Breast epithelium (tissue), 4 donors: Measurements from ENCODE around the gene FAM217A. TPM values are rescaled to one million over a fixed set of nuclear protein-coding genes. Genes with fewer than 3 reads are reported as not detected.

Source experiments
- DNase-seq, 2 donors: peaks; one replicate each; pipeline ENCODE4 v3.0.0-alpha.2; 2019; ENCODE audit warnings: low spot score in 2 of 2
- H3K27ac ChIP-seq, 2 donors: fragments of 200-600 bp; sonication (generic) in 1 of 2; one replicate each; pipeline ENCODE4 v1.5.1; 2016 to 2019; ENCODE audit warnings: mild to moderate bottlenecking in 1 of 2
- H3K27me3 ChIP-seq, 2 donors: fragments of 200-600 bp; sonication (generic) in 1 of 2; one replicate each; pipeline versions ENCODE4 v1.5.1 to v1.6.0; 2017 to 2019; ENCODE audit warnings: control low read depth in 1 of 2, mild to moderate bottlenecking in 1 of 2
- H3K36me3 ChIP-seq: fragments of 200-600 bp; one replicate; pipeline ENCODE4 v1.5.1; 2019
- H3K4me1 ChIP-seq, 2 donors: fragments of 200-600 bp; sonication (generic); one replicate each; pipeline ENCODE4 v1.5.1; 2016 to 2019; ENCODE audit warnings: control low read depth in 1 of 2
- H3K4me3 ChIP-seq, 3 donors: fragments of 200-600 bp; sonication (generic); 1 replicate in 2 of 3; 2 replicates in 1 of 3; pipeline ENCODE4 v1.5.1; 2016 to 2019; ENCODE audit warnings: mild to moderate bottlenecking in 3 of 3, moderate library complexity in 2 of 3
- H3K9me3 ChIP-seq, 2 donors: fragments of 200-600 bp; sonication (generic) in 1 of 2; one replicate each; pipeline ENCODE4 v1.5.1; 2016 to 2019; ENCODE audit warnings: control low read depth in 1 of 2
- CTCF ChIP-seq, 3 donors: fragments of 450-650 bp; IDR thresholded peaks; one replicate each; pipeline ENCODE4 v1.5.1; 2016 to 2017; ENCODE audit warnings: antibody characterized with exemption in 3 of 3, mild to moderate bottlenecking in 3 of 3, moderate library complexity in 3 of 3
- POLR2A ChIP-seq: fragments of 450-650 bp; IDR thresholded peaks from one replicate; pipeline ENCODE4 v1.6.1; 2016; ENCODE audit warnings: antibody characterized with exemption, mild to moderate bottlenecking, moderate library complexity
- POLR2AphosphoS5 ChIP-seq, 3 donors: sonication (generic); formaldehyde crosslinking; IDR thresholded peaks; one replicate each; pipeline ENCODE4 v1.6.1; 2017; ENCODE audit warnings: antibody characterized with exemption in 3 of 3
- intact Hi-C: fragments of 100-400 bp; cut with DNase I; formaldehyde crosslinking; loops from one replicate; pipeline ENCODE4 v1.15.1; 2023; ENCODE audit warnings: low total_unique reads
- total RNA-seq, 3 donors: library from RNA; depleted of rRNA; stranded (reverse); fragments of >200 nt; gene quantifications; one replicate each; pipeline ENCODE4 v1.1.0, GENCODE V29; 2016

The FAM217A gene
- total RNA-seq, 3 donors from 2014 or later, result not detected

GRCh38 chr6:4023240-4023639, 55.7 kb downstream of the FAM217A start:
- Histone ChIP-seq H3K4me1 (peaks cover 0 to 22% of the 10 kb centered on the region in 2 donors), H3K4me3 (peak overlapping the region in 2 of 3 donors; percentile 70 to 84), H3K9me3 (no peaks in the 10 kb centered on the region), H3K27me3 (no peaks in the 10 kb centered on the region), H3K27ac (peak overlapping the region in 1 of 2 donors; percentile 98), H3K36me3 (no peaks in the 10 kb centered on the region)
- TF ChIP-seq POLR2A, result no peak
- no peak for TF ChIP-seq POLR2AphosphoS5 (IDR thresholded peaks at IDR 0.05)
- no peak for TF ChIP-seq CTCF (IDR thresholded peaks at IDR 0.05)
- intact Hi-C loops, result no loop called here
- no peak for DNase-seq

GRCh38 chr6:4021854-4022695, 56.9 kb downstream of the FAM217A start:
- intact Hi-C loops, result no loop called here
- H3K36me3 ChIP-seq, result no peaks in the 10 kb centered on the region

GRCh38 chr6:4021133-4021853, 57.6 kb downstream of the FAM217A start:
- Histone ChIP-seq H3K27ac (peak overlapping the region; percentile 98 to 99), H3K36me3 (no peaks in the 10 kb centered on the region), H3K4me3 (peak overlapping the region; percentile 70 to 86 (median 84)), H3K9me3 (no peaks in the 10 kb centered on the region), H3K4me1 (peaks cover 0 to 22% of the 10 kb centered on the region in 2 donors), H3K27me3 (no peaks in the 10 kb centered on the region)
- DNase-seq, result peak; percentile 93 to 94
- intact Hi-C loops, result no loop called here
- TF ChIP-seq CTCF (IDR thresholded peaks at IDR 0.05), result peak in 2 of 3 donors; percentile 25 to 44
- peak; percentile 75 to 88 (median 77) for TF ChIP-seq POLR2AphosphoS5 (IDR thresholded peaks at IDR 0.05)
- peak; percentile 63 for TF ChIP-seq POLR2A

More at GRCh38 chr6:4021854-4022695, 56.9 kb downstream of the FAM217A start:
- TF ChIP-seq POLR2AphosphoS5 (IDR thresholded peaks at IDR 0.05) (no peak), CTCF (IDR thresholded peaks at IDR 0.05) (no peak), POLR2A (no peak)
- Histone ChIP-seq H3K9me3 (no peaks in the 10 kb centered on the region), H3K4me1 (peaks cover 0 to 22% of the 10 kb centered on the region in 2 donors), H3K27me3 (no peaks in the 10 kb centered on the region), H3K4me3 (peak overlapping the region; percentile 70 to 86 (median 84)), H3K27ac (peak overlapping the region; percentile 98 to 99)
- no peak for DNase-seq

GRCh38 chr6:4020822-4021132, 58.2 kb downstream of the FAM217A start:
- Histone ChIP-seq H3K27me3 (no peaks in the 10 kb centered on the region), H3K27ac (peak overlapping the region; percentile 98 to 99), H3K9me3 (no peaks in the 10 kb centered on the region), H3K4me3 (peak overlapping the region; percentile 70 to 86 (median 84)), H3K36me3 (no peaks in the 10 kb centered on the region), H3K4me1 (peaks cover 0 to 22% of the 10 kb centered on the region in 2 donors)
- no peak for DNase-seq
- TF ChIP-seq CTCF (IDR thresholded peaks at IDR 0.05) (no peak), POLR2A (no peak), POLR2AphosphoS5 (IDR thresholded peaks at IDR 0.05) (no peak)
- intact Hi-C loops, result no loop called here

GRCh38 chr6:4018924-4019236, 60.1 kb downstream of the FAM217A start:
- Histone ChIP-seq H3K4me1 (peaks cover 0 to 19% of the 10 kb centered on the region in 2 donors), H3K4me3 (peak overlapping the region; percentile 70 to 91 (median 89)), H3K27ac (peak overlapping the region; percentile 99), H3K36me3 (no peaks in the 10 kb centered on the region), H3K27me3 (no peaks in the 10 kb centered on the region), H3K9me3 (no peaks in the 10 kb centered on the region)
- DNase-seq, result no peak
- intact Hi-C loops, result no loop called here
- TF ChIP-seq CTCF (IDR thresholded peaks at IDR 0.05) (no peak), POLR2AphosphoS5 (IDR thresholded peaks at IDR 0.05) (no peak), POLR2A (no peak)
